NCI-H146 (cell line): Measurements from ENCODE around the gene CDK19.
"Not testable (repeated sequence)": the region's sequence is repeated elsewhere in the genome, so short reads cannot be mapped to it uniquely, and the experiment has no call there.

Source experiments
- DNase-seq: peaks from one replicate; lab custom pipeline; 2025; lab: John Stamatoyannopoulos, UW

CDK19 gene

DNA sequence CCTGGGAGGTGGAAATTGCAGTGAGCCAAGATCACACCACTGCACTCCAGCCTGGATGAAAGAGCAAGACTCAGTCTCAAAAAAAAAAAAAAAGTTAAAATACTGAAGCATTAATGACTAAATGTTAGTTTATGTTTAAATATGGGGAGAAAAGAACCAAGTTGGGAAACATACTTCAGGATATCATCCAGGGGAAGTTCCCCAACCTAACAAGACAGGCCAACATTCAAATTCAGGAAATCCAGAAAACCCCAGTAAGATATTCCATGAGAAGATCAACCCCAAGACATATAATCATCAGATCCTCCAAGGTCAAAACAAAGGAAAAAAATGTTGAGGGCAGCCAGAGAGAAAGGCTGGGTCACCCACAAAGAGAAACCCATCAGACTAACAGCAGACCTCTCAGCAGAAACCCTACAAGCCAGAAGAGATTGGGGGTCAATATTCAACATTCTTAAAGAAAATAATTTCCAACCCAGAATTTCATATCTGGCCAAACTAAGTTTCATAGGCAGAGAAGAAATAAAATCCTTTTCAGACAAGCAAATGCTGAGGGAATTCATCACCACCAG is 237.6 kb downstream of the CDK19 start:
- DNase-seq: not testable (repeated sequence)

DNA sequence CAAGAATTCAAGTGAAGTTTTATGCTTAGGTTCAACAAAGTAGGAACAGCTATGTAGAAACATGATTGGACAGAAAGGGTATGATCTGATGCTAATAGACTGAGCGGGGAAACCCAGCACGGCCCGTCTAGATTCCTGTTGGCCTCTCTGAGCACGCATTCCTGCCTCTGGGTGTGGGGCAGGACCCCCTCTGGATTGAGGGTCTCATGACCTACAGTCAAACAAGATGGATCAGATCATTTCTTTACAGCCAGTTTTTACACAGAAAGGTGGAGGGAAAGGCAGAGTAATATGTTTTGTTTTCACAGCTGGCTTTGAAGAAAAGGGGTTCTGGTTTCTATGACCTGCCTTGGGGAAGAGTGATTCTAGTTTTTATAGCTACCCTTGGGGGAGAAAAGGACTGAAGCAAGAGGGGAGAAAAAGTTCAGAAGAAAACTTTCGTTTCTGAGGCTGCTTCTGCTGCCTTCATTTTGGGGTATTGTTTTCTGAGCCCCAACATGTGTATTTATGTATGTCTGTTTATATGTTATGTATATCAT is 239.3 kb downstream of the CDK19 start:
- no peak for DNase-seq

DNA sequence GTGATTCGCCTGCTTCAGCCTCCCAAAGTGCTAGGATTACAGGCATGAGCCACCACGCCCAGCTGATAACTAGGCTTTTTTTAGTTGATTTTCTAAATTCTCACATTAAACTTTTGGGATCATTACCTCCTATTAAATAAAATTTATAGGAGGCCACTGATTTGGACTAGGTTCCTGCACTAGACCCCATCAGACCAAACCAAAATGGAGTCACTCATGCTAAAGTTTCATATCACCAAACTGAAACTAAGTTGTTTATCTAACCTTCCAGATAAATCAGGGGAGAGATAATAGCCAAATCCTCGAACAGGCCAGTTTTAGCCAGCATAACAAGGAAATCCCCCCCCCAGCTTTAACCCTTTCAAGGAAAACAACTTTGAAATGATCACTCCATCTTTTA is 240.5 kb downstream of the CDK19 start:
- DNase-seq: no peak

DNA sequence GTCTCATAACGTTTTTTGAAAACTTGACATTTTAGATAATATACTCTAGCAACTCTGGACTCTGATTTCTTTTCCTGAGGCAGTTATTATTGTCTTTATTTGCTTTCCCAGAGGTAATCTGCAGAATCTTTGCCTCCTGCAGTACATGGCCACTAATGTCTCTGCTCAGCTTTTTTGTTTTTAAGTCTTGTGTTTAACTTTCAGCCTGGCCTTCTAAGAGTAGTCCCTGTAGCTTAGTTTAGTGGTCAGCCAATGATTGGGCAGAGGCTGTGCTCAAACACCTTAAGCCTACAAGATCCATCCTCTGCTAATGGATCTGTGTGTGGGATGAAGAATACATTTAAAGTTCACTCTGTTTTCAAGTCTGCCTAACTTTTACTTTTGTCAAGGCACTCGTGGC is 241.7 kb downstream of the CDK19 start:
- no peak for DNase-seq

DNA sequence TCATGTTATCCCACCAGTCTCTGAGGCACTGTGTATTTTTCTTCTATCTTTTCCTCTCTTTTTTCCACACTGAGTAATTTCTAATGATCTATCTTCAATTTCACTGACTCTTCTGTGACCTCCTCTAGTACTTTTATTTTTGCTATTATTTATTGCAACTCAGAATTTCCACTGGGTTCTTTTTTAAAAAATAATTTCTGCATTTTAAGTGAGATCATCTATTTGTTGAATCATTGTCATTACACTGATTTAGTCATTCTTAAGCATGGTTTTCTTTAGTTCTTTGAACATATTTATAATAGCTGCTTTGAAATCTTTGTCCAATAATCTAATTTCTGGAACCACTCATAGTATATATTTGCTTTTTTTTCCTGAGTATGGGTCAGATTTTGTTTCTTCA is 242.1 kb downstream of the CDK19 start:
- DNase-seq: no peak

DNA sequence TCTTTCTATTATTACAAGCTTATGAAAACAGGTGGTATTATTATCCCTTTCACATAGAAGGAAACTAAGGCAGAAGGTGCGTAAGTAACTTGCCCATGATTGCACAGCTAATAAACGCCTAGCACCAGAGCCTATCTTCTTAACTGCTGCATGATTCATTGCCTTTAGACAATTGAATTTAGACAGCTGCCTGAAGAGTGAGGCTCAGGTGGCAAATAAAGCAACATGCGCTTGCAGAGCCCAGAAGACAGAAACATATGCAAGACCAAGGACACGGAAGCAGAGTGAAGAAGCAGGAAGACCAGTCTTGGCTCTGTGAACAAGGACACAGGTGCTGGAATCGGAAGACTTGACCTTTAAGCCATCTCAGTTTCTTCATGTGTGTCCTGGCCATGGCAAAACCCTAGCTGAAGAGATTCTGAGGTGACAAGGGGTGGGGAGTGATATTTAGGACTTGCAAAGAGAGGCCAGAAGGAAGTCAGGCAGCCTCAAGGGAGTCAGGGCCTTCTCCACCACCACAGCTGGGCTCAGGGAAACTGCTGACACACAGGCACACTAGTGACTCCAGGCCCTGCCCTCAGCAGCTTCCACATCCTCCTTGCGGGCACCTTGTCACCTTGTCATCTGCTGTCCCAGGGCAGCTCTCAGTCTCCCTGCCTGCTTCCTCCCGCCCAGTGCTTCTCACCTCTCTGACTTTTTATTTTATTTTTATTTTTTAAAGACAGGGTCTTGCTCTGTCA is 247.1 kb downstream of the CDK19 start:
- DNase-seq: peak; percentile 62

DNA sequence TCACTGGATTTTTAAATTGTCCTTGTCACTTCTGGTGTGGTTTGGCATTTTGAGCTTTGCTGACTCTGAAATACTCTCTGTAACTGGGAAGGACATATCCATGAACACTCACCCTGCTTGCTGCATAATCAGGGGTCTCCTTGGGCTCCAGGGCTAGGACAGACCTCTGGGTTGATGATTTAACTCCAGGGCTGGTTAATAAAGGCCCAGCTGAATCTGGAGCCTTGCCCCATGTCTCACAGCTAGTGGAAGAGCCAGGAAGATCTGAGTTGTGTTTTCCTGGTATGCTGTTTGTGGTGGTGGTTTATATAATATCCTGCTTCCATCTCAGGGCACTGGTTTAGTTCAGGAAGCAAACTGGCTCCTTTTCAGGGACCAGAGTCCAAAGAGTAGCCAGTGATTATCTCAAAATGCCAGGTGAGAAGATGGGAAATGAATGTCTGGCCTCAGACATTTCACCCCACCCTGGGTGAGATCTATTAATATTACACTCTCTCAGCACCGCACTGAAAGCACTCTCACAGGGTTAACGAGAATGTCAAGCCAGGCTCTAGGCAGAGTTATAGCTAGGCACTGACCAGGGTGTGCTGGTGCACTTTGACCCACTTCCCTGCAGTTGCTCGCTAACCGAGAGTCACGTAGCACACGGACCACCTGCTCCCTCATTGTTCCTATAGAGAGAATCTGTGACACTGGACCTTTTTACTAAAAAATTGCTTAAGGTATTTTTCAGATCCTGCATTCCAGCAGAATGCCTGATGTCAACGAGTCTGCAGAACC is 248.7 kb downstream of the CDK19 start:
- DNase-seq: no peak

DNA sequence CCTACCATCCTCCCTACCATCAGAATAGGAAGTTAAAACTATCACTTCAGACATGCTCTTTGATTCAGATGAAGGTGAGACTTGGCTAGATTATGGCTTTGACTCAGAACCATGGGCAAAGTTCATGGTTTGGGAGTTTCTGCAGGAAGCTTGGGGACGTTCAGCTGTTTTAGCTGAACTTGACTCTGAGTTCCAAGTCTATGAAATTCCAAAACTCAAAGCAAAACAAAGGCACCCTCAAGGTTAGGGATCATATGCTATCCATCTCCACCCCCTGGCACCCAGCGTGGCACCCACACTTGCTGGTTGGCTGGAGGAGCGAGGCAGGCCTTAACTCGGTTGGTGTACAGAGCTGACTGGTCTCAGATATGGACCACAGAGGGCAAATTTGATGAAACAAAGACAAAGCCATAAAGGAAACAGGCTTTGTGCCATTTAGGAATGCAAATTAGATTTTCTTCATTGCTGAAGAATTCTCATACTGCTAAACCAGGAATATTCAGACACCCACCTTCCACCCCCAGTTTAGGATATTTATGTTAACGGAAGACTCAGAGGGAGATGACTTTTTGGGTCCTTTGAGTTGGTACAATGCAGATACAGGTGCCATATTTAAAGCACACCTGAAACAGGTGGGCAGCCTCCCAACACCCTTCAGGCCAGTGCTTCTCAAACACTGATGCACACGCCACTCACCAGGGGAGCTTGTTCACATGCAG is 250.4 kb downstream of the CDK19 start:
- no peak for DNase-seq

DNA sequence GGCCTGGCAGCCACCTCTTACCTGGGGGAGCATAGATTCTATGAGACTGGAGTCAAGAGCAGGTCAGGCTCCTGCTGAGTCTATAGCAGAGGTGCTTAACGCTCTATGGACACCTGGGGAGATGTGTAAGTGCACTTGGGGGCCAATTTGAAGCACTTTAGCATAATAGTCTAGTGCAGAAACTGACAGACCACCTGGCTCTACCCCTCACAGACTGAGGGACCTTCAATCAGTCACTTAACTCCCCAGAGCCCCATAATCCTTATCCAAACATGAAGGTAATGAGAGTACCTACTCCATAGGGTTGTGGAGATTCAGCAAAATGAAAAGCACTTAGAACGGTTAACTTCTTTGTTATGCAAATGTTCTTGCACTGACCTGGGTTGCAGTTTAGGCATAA is 251.6 kb downstream of the CDK19 start:
- DNase-seq: peak; percentile 75

DNA sequence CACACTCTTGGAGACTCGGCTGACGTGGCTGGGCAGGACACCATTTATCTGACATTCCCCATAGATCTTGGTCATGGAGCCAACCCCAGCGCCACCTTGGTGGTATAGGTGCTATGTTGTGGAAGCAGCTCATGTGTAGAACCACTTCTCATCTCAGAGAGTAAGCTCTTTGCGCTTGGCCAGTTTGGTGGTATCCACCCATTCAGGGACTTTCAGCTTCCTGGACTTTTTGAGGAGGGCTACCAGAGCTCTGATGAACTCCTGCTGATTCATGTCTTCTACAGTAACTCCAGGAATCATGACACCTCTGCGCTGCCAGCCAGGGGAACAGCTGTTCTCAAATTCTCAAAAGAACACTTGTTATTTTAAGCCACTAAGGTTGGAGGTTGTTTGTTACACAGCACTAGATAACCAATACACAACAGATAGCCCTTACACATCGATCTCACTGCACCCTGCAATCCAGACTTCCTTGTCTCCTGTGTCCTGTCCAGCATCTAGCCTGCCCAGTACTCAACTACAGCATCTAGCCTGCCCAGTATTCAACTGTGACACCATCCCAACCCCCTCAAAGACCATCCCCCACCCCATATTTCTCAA is 252.9 kb downstream of the CDK19 start:
- no peak for DNase-seq

DNA sequence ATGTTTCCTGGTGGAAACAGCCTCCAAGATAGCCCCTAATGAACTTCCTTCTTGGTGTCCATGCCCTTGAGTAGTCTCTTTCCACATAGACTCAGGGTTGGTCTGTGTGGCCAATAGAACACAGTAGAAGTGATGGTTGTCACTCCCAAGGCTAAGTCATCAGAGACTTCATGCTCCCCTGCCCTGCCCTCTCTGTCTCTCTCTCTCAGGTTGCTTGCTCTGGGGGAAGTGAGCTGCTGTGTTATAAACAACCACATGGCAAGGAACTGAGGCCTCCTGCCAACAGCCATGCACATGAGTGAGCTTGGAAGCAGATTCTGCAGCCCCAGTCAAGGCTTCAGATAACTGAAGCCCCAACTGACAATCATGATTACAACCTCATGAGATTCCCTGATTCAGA is 253.6 kb downstream of the CDK19 start:
- no peak for DNase-seq

DNA sequence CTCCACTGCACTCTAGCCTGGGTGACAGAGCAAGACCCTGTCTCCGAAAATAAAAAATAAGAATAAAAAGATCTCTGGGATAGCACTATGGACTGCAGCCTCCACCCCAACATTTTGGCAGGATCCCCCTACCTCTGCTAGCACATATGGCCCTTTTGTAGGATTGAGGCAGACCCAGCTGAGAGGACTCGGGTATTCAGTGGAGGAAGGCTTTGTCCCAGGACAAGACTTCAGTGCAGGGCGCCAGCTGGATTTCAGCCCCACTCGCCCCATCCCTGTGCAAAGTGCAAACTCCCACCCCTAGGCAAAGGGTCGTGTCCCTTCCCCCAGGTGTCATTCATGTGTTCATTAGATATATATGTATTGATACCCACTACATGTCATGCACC is 254.3 kb downstream of the CDK19 start:
- DNase-seq: no peak

DNA sequence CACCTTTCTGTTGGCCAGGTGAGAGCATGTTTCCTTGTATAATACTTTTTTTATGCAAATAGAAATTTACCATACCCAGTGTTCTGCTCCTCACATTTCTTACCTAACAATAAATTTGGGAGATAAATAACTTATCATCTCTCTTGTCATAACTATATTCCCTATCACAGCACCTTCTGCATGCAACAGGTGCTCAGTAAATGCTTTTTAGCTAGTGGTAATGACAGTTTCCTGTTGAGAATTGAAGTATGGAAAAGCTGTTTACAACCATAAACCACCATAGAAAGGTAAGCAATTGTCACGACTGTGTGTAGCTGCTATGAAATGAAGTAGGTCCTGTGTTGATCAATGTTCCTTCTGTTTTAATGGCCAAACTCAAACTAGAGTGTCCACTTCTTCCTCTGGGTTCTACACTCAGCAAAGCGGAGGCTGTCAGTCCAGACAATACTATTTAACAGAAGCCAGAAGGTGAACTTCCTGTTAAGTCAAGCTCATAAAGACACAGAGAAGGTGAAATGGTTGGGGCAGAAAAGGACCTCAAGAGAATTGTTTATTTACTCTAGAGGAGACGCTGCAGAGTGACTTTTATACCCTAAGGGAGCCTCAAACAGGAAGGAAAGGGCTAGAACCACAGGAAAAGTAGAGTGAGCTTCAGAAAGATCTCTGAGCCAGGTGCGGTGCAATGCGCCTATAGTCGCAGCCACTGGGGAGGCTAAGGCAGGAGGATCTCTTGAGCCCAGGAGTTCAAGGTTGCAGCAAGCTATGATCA is 254.8 kb downstream of the CDK19 start:
- DNase-seq: no peak
